GM06990 (cell line): Measurements from ENCODE around the gene SIPA1.

Experiments
- DNase-seq: peaks from one replicate; pipeline ENCODE4 v3.0.0-alpha.2; 2011; ENCODE audit not compliant: insufficient read length; ENCODE audit errors: extremely low read depth
- H3K27me3 ChIP-seq: replicated peaks from 2 replicates; pipeline ENCODE4 v1.6.0; 2011; ENCODE audit warnings: low read length; ENCODE audit not compliant: control insufficient read depth, insufficient read depth
- H3K36me3 ChIP-seq: 2 replicates; pipeline ENCODE4 v1.5.1; 2011; ENCODE audit warnings: low read length; ENCODE audit not compliant: control insufficient read depth, insufficient read depth
- H3K4me3 ChIP-seq: replicated peaks from 2 replicates; pipeline ENCODE4 v1.5.1; 2011; ENCODE audit warnings: low read depth, mild to moderate bottlenecking, control low read depth, low read length
- TF ChIP-seq, protein P1 (sequence below): IDR thresholded peaks from 2 replicates; pipeline ENCODE4 v1.5.1; 2011; ENCODE audit warnings: low read length, control low read depth, mild to moderate bottlenecking, inconsistent platforms; ENCODE audit not compliant: insufficient read depth, poor library complexity, severe bottlenecking

Gene SIPA1

DNA sequence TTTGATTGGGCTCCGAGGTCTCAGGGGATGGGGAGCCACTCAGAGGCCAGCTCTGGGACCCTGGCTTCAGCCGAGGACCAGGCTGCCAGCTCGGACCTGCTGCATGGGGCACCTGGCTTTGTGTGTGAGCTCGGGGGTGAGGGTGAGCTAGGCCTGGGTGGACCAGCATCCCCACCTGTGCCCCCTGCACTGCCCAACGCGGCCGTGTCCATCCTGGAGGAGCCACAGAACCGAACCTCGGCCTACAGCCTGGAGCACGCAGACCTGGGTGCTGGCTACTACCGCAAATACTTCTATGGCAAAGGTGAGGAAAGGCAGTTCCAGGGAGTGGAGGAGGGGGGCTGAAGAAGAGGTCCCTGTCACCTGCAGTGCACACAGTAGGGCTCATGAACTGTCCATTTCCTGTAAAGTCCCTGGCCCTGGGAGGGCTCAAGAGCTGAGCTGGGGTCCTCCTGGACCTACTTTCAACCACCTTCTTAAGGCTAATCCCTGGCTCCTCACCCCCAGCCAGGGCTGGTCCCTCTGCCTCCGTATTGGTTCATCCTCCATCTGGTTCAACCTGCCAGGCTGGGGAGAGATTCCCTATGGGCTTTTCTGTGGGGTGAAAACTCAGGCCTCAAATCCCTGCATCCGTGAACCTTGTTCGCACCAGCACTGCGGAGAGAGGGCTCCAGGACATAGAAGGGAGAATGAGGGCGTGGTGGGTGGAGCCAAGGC, 3.6 kb downstream of the SIPA1 start:
- Histone ChIP-seq H3K36me3 (peaks cover 39% of the 10 kb centered on the region), H3K27me3 (no peaks in the 10 kb centered on the region), H3K4me3 (peak overlapping the region; percentile 60)
- DNase-seq = no peak
- TF ChIP-seq, protein P1, sequence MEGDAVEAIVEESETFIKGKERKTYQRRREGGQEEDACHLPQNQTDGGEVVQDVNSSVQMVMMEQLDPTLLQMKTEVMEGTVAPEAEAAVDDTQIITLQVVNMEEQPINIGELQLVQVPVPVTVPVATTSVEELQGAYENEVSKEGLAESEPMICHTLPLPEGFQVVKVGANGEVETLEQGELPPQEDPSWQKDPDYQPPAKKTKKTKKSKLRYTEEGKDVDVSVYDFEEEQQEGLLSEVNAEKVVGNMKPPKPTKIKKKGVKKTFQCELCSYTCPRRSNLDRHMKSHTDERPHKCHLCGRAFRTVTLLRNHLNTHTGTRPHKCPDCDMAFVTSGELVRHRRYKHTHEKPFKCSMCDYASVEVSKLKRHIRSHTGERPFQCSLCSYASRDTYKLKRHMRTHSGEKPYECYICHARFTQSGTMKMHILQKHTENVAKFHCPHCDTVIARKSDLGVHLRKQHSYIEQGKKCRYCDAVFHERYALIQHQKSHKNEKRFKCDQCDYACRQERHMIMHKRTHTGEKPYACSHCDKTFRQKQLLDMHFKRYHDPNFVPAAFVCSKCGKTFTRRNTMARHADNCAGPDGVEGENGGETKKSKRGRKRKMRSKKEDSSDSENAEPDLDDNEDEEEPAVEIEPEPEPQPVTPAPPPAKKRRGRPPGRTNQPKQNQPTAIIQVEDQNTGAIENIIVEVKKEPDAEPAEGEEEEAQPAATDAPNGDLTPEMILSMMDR = no peak

DNA sequence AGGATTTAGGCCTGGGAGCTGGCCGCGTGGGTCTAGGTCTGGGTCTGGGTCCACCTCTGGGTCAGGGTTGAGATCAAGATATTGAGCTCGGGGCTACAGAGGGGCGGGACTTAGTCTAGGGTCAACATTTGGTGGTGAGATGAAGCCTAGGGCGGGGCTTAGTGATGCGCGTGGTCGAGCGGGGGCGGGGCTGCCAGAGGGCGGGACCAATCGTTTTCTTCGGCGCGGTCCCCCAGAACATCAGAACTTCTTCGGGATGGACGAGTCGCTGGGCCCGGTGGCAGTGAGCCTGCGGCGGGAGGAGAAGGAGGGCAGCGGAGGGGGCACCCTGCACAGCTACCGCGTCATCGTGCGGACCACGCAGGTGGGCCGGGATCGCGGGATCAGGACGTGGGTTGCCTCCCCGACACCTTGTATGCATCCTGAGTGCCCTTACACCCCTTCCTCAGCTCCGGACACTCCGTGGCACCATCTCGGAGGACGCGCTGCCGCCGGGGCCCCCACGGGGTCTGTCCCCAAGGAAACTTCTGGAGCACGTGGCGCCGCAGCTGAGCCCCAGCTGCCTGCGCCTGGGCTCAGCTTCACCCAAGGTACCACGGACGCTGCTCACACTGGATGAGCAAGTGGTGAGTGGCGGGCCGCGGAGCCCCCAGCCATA, 4.2 kb downstream of the SIPA1 start:
- DNase-seq = no peak

DNA sequence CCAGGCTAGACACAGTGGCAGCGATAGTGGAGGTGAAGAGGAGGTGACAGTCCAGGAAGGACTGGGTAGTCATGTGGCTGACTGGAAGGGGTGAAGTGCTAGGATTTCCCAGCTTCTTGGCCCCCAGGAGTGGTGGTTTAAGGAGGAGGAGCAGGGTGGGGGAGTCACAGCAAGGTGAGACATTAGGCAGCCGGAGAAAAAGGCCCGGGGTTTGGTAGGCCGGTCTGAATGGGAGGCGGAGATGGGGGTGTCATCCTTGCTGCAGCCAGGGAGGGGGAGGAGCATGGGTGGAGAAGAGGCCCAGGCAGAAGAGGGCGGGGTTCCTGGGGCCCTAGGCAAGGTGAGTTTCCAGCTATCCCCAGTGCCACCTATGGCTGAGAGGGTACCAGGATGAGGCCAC, 6.1 kb downstream of the SIPA1 start:
- H3K4me3 ChIP-seq = no peak overlapping the region
- TF ChIP-seq, protein P1 = no peak
- no peak for DNase-seq
- peaks cover 33% of the 10 kb centered on the region for H3K36me3 ChIP-seq
- no peaks in the 10 kb centered on the region for H3K27me3 ChIP-seq

More for the DNA sequence above, 4.2 kb downstream of the SIPA1 start:
- H3K27me3 ChIP-seq = no peaks in the 10 kb centered on the region
- no peak overlapping the region; the same call in 1 of the 2 replicates for H3K4me3 ChIP-seq
- TF ChIP-seq, protein P1 = no peak
- peaks cover 33% of the 10 kb centered on the region for H3K36me3 ChIP-seq

DNA sequence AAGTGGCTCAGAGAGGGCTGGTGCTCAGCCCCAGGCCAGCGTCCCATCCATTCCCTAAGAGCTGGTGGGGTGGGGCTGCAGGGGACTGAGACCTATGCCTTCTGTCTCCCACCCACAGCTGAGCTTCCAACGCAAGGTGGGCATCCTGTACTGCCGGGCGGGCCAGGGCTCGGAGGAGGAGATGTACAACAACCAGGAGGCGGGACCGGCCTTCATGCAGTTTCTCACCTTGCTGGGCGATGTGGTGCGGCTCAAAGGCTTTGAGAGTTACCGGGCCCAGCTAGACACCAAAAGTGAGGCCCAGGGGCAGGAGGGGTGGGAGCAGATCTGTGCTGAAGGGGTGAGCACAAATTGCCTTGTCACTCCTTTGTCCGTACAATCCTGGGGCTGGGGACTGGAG, 6.9 kb downstream of the SIPA1 start:
- no peak for DNase-seq
- TF ChIP-seq, protein P1 = no peak
- no peak overlapping the region for H3K4me3 ChIP-seq
- H3K27me3 ChIP-seq = no peaks in the 10 kb centered on the region
- H3K36me3 ChIP-seq = peaks cover 35% of the 10 kb centered on the region

DNA sequence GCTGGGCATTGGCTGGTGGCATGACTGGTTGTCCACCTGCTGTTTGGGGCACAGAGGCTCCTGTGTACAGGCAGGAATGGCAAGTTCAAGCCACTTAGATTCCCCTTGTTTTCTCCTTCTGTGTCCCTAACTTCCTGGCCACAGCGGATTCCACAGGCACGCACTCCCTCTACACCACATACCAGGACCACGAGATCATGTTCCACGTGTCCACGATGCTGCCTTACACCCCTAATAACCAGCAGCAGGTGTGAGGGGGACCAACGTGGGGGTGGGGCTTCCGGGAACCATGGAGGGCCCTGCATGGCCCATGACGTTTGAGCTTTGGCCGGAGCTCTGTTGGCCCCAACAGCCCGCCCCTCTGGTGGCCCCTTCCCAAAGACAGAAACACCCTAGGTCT, 7.8 kb downstream of the SIPA1 start:
- Histone ChIP-seq H3K4me3 (no peak overlapping the region), H3K27me3 (no peaks in the 10 kb centered on the region), H3K36me3 (peaks cover 42% of the 10 kb centered on the region)
- no peak for DNase-seq
- TF ChIP-seq, protein P1 = no peak
